Measurements from ENCODE around the gene DRAXIN.

Gene DRAXIN

GRCh38 chr1:11764115-11764514 is 72.6 kb downstream of the DRAXIN start:
- DNase-seq (ENCODE audit: low spot score) = no peak

GRCh38 chr1:11764519-11764918 is 73.0 kb downstream of the DRAXIN start:
- DNase-seq (ENCODE audit: low spot score) = no peak

- no peak for DNase-seq (ENCODE audit: low spot score)
Measured at GRCh38 chr1:11765661-11766428, 74.3 kb downstream of the DRAXIN start.

GRCh38 chr1:11766429-11766776 is 74.9 kb downstream of the DRAXIN start:
- DNase-seq (ENCODE audit: low spot score) = no peak

GRCh38 chr1:11767922-11768704 is 76.6 kb downstream of the DRAXIN start:
- DNase-seq (ENCODE audit: low spot score) = no peak

GRCh38 chr1:11768821-11769220 is 77.3 kb downstream of the DRAXIN start:
- no peak for DNase-seq (ENCODE audit: low spot score)

GRCh38 chr1:11769274-11769673 is 77.8 kb downstream of the DRAXIN start:
- no peak for DNase-seq (ENCODE audit: low spot score)

- no peak for DNase-seq (ENCODE audit: low spot score)
Measured at GRCh38 chr1:11770011-11770410, 78.5 kb downstream of the DRAXIN start.

- no peak for DNase-seq (ENCODE audit: low spot score)
Measured at GRCh38 chr1:11771481-11772043, 80.1 kb downstream of the DRAXIN start.

GRCh38 chr1:11772458-11772857 is 80.9 kb downstream of the DRAXIN start:
- no peak for DNase-seq (ENCODE audit: low spot score)

- DNase-seq (ENCODE audit: low spot score) = no peak
Measured at GRCh38 chr1:11774753-11775152, 83.2 kb downstream of the DRAXIN start.
